ENCODE results near the gene OLFML2B. TPM values are rescaled to one million over a fixed set of nuclear protein-coding genes. Genes with fewer than 3 reads are reported as not detected.
A peak's percentile ranks its signal among the peaks of the same experiment; 100 is the strongest.

Gene OLFML2B
- total RNA-seq, 1 donor from 2014 or later = 3.2 TPM

DNA sequence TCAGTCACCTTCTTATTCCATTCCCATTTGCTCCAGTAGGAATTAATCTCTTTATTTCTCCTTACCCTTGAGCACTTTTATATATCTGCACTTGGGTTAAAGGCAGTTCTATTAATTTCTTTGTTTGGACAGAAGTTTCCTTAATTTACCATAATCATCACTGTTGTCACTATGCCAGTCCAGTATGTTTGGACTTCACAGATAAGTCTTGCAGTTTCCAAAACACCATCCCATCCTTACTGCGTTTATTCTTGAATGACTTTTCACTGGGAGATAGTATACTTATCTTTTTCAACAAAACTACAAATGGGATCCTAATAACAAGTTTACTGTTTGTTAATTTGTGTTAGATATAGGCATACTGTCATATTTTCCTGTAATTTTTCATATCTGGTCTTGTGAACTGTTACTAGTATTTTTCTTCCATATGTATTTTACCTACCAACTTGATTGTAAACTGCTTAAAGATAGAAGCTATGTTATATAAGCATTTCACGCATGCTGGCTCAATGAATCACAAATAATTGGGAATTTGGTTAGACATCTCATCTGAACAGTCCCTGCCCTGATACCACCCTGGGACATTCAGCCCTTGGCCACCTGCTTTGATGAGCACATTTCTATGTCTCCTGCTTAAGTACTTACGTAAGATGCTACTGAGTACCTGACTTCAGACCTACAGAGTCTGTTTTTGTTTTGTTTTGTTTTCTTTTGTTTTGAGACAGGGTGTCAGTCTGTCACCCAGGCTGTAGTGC is 78.2 kb downstream of the OLFML2B start:
- DNase-seq (ENCODE audit: low read depth) = no peak

DNA sequence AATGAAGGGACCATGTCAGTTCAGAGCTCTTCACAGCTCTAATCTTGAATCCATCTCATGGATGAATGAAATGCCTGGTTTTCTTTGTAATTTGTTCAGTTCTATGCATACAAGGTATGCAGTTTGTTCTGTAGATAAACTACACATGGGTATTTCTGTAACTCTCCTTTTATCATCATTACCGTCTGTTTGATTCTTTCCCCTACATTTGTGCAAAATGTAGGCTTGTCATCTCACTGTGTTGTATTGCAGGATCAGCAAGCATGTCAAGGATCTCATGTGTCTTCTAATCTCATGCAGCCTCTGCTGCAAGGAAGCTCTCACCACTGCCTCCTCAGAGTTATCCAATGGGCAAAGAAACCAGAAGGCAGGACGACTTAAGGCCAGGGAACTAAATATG is 79.3 kb downstream of the OLFML2B start:
- DNase-seq (ENCODE audit: low read depth) = no peak

DNA sequence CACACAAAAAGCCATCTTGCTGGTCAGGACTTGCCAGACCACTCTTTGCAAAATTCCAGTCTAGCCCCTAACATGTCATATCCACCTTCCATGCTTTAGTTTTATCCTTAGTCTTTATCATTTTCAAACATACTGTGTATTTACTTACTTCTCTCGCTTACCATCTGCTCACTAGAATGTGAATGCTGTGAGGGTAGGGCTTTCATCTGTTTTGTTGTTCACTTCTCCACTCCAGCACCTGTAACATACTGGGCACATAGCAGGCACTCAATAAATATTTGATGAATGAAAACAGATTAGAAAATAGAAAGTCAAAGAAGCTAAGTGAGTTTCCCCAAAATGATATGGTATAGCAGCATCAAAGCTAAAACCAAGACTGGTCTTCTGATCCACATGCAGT is 79.9 kb downstream of the OLFML2B start:
- no peak for DNase-seq (ENCODE audit: low read depth)

DNA sequence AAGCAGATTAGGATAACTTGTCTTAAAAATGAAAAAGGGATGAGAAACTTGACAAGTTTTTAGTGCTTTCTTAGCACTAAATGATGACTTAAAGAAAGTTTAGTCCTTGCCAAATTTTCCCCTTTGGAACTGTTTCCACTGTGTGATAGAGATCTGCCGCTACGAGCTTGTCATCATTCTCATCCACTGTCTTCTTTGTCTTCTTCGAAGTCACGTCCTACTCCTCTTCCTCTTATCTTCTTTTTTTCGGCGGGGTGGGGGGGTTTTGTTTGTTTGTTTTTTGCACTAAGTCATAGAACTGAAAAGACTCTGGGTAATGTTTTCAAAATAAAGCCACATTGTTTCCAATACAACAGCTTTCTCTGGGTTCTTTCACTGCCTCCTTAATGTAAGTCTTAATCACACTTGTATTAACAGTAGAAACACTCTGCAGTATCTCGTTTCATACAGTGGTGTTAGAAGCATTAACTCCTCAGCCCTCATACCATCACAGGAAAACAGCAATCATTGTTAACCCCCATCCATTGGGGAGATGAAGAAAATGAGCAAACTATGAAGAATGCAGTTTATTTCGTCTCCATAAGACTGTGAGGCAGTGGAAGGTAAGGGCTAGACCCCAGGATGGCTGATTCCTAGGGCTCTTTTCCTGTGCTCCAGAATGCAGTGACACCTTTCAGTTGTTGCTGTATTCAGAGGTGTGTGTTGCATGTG is 81.8 kb downstream of the OLFML2B start:
- no peak for DNase-seq (ENCODE audit: low read depth)

DNA sequence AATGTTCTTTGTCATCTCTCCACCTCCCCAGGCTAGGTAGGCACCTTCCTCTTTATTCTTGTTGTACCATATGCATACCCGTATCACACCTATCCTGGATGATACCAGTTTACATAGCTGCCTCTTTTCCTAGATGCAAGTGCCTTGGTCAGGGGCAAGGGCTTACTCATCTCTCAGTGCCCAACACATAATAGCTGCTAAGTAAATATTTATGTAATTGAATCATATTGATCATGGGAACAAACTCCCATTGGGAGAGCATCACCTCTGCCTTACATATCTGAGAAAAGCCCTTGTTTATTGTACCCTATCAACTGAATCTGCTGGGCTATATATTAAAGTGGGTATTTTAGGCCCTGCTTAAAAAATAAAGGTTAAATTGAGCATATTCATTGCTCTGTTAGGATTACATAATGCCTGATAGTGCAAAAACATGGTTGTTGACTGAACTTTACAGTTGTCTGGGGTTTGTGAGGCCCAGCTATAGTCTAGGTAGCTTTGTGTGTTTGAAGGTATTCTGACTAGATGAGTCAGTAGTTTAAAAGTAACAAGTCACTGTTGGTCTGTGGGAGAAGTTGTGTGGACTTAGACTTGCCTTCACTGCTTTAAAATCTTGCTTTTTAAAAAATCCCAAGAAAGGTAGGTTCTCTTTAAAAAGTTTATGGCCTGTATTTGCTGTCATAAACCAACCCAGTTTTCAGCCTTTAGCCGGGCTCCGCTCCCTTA is 82.6 kb downstream of the OLFML2B start:
- peak; percentile 69 for DNase-seq (ENCODE audit: low read depth)

DNA sequence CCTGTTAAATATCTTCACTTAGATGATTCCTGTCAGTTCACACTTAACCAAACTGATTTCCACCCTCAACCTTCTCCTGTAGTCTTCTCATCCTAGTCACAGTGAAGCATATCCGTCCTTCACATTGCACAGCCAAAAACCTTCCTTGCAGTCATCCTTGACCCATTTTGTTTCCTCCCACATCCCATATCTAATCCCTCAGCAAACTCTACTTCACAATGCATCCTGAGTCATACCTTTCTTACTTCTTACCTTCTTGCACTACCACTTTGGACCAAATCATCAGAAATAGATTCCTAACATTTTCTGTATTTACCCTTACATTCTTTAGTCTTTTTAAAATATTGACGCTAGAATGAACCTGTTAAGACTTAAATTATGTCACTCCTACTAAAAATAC is 86.9 kb downstream of the OLFML2B start:
- DNase-seq (ENCODE audit: low read depth) = no peak

DNA sequence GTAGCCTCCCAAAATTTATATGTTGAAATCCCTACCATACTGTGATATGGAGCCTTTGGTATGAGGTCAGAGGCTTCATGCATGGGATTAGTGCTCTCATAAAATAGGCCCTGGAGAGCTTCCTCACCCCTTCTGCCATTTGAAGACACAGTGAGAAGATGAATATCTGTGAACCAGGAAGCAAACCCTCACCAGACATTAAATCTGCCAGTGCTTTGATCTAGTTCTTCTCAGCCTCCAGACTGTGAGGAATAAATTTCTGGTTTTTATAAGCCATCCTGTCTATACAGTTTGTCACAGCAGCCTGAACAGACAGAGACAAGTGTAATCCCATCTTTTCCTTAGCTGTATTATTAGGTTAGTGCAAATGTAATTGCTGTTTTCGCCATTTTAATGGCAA is 88.4 kb downstream of the OLFML2B start:
- no peak for DNase-seq (ENCODE audit: low read depth)

DNA sequence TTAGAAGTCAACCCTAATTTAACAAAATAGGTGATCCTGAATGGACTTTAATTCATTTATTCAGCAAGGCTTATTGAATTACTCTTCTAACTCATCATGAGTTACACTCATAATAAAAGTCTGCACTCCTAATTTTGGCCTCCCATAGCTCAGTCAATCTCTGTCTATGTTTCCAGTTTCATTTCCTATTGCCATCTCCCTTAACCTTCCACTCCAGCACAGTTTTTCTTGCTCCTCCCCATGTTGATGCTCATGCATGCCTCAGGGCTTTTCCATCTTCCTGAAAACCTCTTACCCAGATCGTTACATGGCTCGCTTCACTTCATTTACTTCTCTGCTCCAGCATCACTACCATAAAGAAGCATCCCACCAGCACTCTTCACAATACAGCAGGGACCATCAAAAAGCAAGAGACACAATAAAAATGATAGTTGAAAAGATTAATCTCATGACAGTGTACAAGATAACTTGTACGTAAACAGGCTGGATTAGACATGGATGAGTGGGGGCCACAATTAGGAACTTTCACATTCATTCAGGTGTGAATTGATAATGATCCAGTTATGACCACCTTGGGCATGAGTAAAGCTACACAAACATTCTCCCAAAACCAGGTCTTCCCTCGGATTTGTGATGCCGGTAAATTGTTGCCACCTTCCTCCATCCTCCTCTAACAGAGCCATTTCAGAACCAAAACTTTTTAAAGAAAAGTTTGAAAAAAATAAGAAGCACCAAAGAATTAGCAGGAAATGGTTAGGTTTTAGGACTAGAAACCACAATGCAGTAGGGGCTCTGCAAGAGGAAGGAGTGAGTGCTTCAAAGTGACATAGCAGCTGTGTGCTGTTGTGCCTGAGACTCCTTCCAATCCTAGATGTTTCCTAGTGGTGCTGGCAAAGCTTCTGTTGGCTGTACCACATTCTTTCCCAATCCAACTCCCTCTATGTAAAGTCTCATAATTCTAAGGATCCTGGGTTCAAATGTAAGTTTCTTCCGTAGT is 89.8 kb downstream of the OLFML2B start:
- no peak for DNase-seq (ENCODE audit: low read depth)

Other genes starting within 250 kb of the OLFML2B start
- gene NOS1AP, start 45.8 kb upstream of the OLFML2B start, total RNA-seq = 0.99 TPM in 1 of 2 replicates, not detected in the other

Data from renal cortical epithelial cell (primary cell).